Tibial nerve (tissue), 3 donors: ENCODE data around the gene RAC2.

ENCODE experiments used
- CTCF ChIP-seq, 5 experiments: fragments of 200-600 bp in 3 of 5; fragments of 450-650 bp in 2 of 5; sonication (generic) in 3 of 5; IDR thresholded peaks; one replicate each; pipeline ENCODE4 v1.5.1; 2016 to 2019; ENCODE audit warnings: antibody characterized with exemption in 5 of 5, mild to moderate bottlenecking in 3 of 5, moderate library complexity in 2 of 5
- POLR2A ChIP-seq, 2 donors: fragments of 450-650 bp; IDR thresholded peaks; one replicate each; pipeline ENCODE4 v1.6.1; 2017; ENCODE audit warnings: antibody characterized with exemption in 2 of 2, mild to moderate bottlenecking in 2 of 2, moderate library complexity in 2 of 2

- TF ChIP-seq POLR2A (IDR thresholded peaks at IDR 0.05) = no peak
- no peak for TF ChIP-seq CTCF (IDR thresholded peaks at IDR 0.05)
Measured at GRCh38 chr22:37203354-37204044, 40.6 kb downstream of the RAC2 start.
